Endometrial microvascular endothelial cells (primary cell): Measurements from ENCODE around the gene LEMD2. TPM values are rescaled to one million over a fixed set of nuclear protein-coding genes. Genes with fewer than 3 reads are reported as not detected.

Source experiments
- in situ Hi-C: cut with HindIII; loops from 2 replicates; pipeline ENCODE4 v1.10.0; 2017; ENCODE audit warnings: low sequenced_read_pairs, low pct_unique_long_range_greater_than_20kb; ENCODE audit errors: inconsistent ontology term
- total RNA-seq: library from RNA; depleted of rRNA; stranded (reverse); fragments of >200 nt; gene quantifications from one replicate; pipeline ENCODE4 v1.2.3, GENCODE V29; 2015; ENCODE audit errors: inconsistent ontology term

The LEMD2 gene
- total RNA-seq, 1 donor from 2014 or later = 33.9 TPM

- in situ Hi-C loops = no loop called here
These were observed 32.0 kb upstream of the LEMD2 start for GRCh38 chr6:33820784-33821520.

DNA sequence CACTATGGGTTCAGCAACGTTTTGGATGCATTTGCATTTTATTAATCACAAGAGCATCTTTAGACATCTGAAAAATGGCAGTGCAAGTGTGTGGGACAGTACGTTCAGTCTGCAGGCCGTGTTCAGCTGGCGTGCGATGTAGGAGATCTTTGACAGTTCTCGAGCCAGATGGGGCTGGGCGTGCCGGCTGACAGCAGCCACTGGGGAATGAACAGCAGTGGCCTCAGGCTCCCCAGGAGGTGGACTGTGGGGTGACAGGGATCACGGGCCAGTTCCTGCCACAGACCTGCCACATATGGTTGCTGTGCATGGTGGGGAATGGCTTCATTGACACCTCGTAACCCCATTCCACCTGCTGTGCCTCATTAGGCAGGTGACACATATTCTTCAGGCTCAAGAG, 31.3 kb upstream of the LEMD2 start:
- in situ Hi-C loops = no loop called here

- in situ Hi-C loops = no loop called here
These were observed 30.1 kb upstream of the LEMD2 start for GRCh38 chr6:33819021-33819420.

GRCh38 chr6:33818293-33818692, 29.4 kb upstream of the LEMD2 start:
- in situ Hi-C loops = no loop called here

- in situ Hi-C loops = no loop called here
These were observed 28.6 kb upstream of the LEMD2 start for GRCh38 chr6:33817489-33817888.

- in situ Hi-C loops = no loop called here
These were observed 28.0 kb upstream of the LEMD2 start for GRCh38 chr6:33816911-33817310.

GRCh38 chr6:33815854-33816253, 26.9 kb upstream of the LEMD2 start:
- in situ Hi-C loops = no loop called here

- in situ Hi-C loops = no loop called here
These were observed 25.4 kb upstream of the LEMD2 start for GRCh38 chr6:33813990-33814985.

- in situ Hi-C loops = no loop called here
These were observed 24.4 kb upstream of the LEMD2 start for GRCh38 chr6:33813246-33813904.

GRCh38 chr6:33812669-33813068, 23.7 kb upstream of the LEMD2 start:
- in situ Hi-C loops = no loop called here

DNA sequence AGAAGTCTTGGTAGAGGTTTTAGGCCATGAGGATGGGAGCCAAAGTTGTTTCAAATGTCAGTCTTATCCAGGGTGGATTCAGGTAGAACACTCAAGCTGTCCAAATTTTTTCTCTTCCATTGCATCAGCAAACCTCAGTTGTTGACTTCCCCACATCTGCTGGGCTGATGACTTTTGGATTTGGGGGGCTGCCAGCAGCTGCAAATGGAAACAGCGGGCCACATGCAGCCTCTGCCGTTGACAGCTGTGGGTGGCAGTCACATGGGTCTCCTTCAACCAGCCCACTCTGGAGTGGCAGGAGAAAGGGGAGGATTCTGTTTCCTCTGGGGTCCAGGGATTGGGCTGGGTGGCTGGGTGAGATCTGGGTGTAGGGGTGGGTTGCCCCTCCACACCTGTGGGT, 20.7 kb upstream of the LEMD2 start:
- in situ Hi-C loops = no loop called here

DNA sequence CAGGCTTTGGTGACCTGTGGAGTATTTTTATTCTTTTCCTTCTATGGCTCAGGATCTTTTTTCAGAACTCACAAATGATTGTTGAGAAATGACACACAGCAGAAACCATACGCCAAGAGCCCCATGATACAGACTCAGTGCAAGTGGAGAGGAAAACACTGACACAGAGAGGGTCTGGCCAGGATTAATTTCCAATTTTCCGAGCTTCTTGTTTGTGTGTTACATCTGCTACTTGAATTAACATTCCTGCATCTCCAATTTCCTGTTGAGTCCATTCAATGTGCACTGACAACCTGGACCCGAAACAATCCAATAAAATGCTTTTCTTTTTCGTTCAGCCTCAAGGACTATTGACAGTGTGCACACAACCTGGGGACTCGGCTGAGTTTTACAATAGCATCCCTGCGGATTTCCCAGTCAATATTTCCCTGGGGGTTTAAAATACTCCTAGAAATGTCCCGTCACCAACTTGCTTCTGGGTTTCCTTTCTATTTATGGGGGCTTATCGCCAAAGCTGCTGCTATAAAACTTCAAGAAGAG, 19.8 kb upstream of the LEMD2 start:
- in situ Hi-C loops = no loop called here

DNA sequence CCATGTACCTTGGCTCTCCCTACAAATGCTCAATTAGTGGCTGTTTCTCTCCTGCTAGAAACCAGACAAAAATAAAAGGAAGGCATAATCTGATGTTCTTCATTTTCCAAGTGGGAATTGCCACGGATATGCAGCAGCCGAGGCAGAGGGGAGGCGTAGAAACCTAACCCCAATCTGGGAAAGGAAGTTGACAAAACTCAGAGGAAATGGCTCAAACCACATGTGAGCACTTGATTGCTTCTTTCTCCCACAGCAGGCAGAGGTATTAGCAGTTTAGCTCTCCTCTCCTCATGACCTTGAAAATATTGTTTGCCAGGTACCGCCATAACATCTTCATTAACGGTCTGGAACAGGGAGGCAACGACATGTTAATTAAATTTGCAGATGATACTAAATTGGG, 18.7 kb upstream of the LEMD2 start:
- in situ Hi-C loops = no loop called here

DNA sequence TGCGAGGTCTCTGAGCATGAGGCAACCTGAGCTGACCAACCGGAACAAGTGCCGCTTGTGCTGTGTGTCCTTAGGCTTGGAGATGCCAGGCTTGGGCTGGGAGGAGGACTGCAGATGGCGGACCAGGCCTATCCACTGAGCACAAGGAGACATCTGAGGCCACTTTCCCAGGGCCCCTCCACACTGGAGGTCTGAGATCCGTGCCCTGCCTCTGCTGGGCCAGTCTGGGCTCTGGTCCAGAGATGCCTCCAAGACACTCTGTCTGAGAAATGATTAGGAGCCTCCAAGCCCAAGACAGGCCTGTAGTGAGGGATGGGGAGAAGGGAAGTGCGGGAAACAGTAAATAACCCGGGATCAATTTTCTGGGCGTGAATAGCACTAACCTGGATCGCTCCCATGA, 17.9 kb upstream of the LEMD2 start:
- in situ Hi-C loops = no loop called here

DNA sequence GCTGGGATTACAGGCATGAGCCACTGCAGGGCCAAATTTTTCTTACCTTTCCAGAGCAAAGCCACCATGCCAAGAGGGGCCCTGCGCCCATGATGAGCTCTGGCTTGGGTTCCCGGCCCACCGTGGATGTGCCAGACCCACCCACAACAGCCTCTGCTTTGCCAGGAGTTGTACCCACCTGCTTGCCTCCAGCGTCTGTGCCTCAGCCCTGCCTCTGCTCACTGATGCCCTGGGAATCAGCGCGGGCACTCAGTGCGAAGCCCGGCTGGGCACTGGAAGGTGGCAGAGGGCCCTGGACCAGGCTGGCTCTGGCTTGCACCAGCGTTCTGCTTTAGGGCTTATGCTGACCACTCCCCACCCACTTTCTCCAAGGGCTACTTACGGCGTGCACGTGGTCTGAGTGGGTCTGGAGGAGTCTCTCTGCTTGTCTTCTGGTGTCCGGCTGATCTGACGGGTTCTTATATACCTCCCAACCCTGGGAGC, 14.7 kb upstream of the LEMD2 start, which contains the start of gene MLN:
TSS of gene MLN (minus strand) at position 433 of the 483 bp plus-strand sequence. CDS start 2,840 bp downstream, outside the sequence.
- in situ Hi-C loops = no loop called here

DNA sequence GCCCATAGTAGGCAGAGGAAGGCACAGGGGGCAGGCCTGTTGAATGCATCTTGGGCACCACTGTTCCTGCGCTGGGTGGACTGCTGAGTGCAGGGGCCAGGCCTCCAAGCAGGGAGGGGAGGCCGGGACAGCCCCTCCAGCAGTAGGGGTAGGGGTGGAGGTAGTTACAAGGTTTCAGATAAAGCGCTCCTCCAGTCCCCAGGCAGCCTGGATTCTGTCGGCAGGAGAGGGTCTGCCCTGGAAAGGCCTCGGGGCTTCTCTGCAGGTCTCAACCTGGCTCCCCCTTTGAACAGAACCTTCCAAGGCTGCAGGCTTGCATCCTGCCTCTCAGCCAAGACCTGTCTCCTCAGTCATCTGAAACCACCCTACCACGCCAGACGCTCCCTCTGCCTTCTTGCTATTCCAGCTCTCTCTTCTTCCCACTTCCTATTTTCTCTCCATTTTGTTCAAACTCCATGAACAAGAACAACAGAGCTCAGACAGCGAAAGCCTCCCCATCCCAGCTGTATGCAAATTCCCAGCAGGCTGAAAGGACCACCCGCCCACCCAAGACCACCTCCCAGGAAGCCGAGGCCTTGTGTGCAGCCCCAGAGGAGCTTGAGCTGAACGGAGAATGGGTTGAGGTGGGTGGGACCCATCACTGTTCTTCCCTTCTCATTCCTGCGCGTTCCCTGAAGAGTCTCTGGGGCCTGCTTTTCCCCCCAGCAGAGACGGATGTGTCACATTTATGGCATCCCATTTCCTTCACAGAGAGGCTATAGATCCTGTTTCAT, 13.4 kb upstream of the LEMD2 start:
- in situ Hi-C loops = no loop called here

DNA sequence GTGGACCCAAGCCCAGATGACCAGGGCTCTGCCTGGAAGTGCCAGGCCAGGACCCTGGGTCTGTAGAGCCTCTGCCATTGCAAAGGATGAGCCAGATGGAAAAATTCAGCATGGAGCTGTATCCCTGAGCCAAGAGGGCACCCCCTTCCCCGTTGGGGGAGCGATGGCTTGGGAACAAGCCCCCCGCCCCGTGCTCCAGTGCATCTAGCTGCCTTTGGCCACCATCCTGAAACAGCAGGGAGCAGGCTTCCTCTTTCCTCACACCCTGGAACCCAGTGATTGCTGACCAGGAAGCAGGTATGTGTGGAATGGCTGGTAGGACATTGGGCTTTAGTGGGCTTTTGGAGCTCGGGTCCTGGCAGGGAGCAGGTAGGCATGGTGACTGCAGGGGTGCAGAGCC, 12.7 kb upstream of the LEMD2 start:
- in situ Hi-C loops = no loop called here

DNA sequence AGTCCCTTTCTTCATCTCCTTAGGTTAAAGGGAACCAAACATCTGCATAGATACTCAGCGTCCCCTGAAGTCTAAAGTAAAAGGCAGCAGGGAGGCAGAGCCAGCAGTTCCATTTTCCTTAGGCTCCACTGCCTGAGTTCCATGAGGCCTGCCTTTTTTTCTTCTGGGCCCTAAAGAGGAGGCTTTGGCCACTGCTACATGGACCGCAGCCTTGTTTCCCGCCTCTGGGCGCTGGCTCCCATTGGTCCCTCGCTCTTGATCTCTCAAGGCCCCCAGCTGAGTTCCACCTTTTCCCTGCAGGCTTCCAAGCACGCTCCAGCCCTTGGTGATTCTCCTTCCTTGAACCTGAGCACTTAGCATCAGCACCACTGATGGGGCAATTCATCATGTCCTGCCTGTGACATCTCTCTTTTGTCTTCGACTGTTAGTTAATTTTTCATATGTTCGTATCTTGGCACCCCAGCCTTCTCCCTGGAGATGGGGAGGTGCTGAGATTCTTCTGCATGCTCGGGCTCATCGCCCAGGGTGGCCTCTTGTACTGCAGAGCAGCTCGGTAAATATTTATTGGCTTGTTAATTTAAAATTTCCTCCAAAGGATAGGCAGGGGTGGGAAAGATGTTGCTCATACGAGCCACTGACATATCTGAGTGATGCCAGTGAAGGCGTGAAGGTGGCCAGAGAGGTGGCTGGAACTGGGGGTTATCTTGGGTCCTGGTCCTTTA, 11.5 kb upstream of the LEMD2 start:
- in situ Hi-C loops = no loop called here
